GM23338 (cell line): ENCODE results near the gene DNAJA3. TPM values are rescaled to one million over a fixed set of nuclear protein-coding genes. Genes with fewer than 3 reads are reported as not detected.
A peak's percentile ranks its signal among the peaks of the same experiment; 100 is the strongest.

Experiments
- ATAC-seq: fragments of 200-7000 bp; cut with Tn5 transposase; 3 replicates; pipeline ENCODE4 v1.9.1; 2020
- DNase-seq: peaks from one replicate; pipeline ENCODE4 v3.0.0-alpha.2; 2015; ENCODE audit warnings: low spot score
- H2AFZ ChIP-seq: fragments of 200-600 bp; sonication (generic); 2 replicates; pipeline ENCODE4 v1.8.0; 2016; ENCODE audit warnings: antibody characterized with exemption, mild to moderate bottlenecking, moderate library complexity
- H3F3A ChIP-seq: fragments of 200-600 bp; sonication (generic); replicated peaks from 2 replicates; pipeline ENCODE4 v1.8.0; 2017; ENCODE audit warnings: antibody characterized with exemption, mixed run types, low read depth
- H3K27ac ChIP-seq: fragments of 200-600 bp; sonication (generic); 2 replicates; pipeline ENCODE4 v1.6.1; 2016; ENCODE audit warnings: low read depth
- H3K27me3 ChIP-seq: fragments of 200-600 bp; sonication (generic); 2 replicates; pipeline ENCODE4 v1.8.0; 2016; ENCODE audit warnings: mild to moderate bottlenecking, mixed run types, moderate library complexity; ENCODE audit not compliant: insufficient read depth
- H3K36me3 ChIP-seq: fragments of 200-600 bp; sonication (generic); 2 replicates; pipeline ENCODE4 v1.8.0; 2016; ENCODE audit warnings: mild to moderate bottlenecking; ENCODE audit not compliant: insufficient read depth
- H3K4me1 ChIP-seq: fragments of 200-600 bp; sonication (generic); 2 replicates; pipeline ENCODE4 v1.8.0; 2016; ENCODE audit warnings: mild to moderate bottlenecking, moderate library complexity; ENCODE audit not compliant: insufficient read depth
- H3K4me2 ChIP-seq: fragments of 200-600 bp; sonication (generic); 2 replicates; pipeline ENCODE4 v1.7.1; 2017; ENCODE audit warnings: mixed run types
- H3K4me3 ChIP-seq: fragments of 200-600 bp; sonication (generic); 2 replicates; pipeline ENCODE4 v1.6.1; 2016; ENCODE audit warnings: mixed run types
- H3K79me2 ChIP-seq: fragments of 200-600 bp; sonication (generic); replicated peaks from 2 replicates; pipeline ENCODE4 v1.8.0; 2017; ENCODE audit warnings: mild to moderate bottlenecking; ENCODE audit not compliant: insufficient read depth
- H3K9me2 ChIP-seq: fragments of 200-600 bp; sonication (generic); 2 replicates; pipeline ENCODE4 v1.8.0; 2017; ENCODE audit not compliant: insufficient read depth
- H4K20me1 ChIP-seq: fragments of 200-600 bp; sonication (generic); replicated peaks from 2 replicates; pipeline ENCODE4 v1.8.0; 2017; ENCODE audit warnings: mild to moderate bottlenecking; ENCODE audit not compliant: insufficient read depth
- H3K27ac Mint-ChIP-seq: 2 replicates; pipeline ENCODE4 v1.8.0; 2020; ENCODE audit warnings: inconsistent platforms, mild to moderate bottlenecking, moderate library complexity, mixed read lengths
- H3K27me3 Mint-ChIP-seq: 3 replicates; pipeline ENCODE4 v1.8.0; 2022; ENCODE audit warnings: low read depth, mild to moderate bottlenecking, moderate library complexity, mixed read lengths, inconsistent platforms; ENCODE audit not compliant: insufficient read depth, poor library complexity
- H3K36me3 Mint-ChIP-seq: 3 replicates; pipeline ENCODE4 v1.8.0; 2021; ENCODE audit warnings: low read depth, mild to moderate bottlenecking, inconsistent platforms, moderate library complexity, mixed read lengths
- H3K4me1 Mint-ChIP-seq: 3 replicates; pipeline ENCODE4 v1.8.0; 2020; ENCODE audit warnings: mild to moderate bottlenecking, inconsistent platforms, mixed read lengths
- H3K4me3 Mint-ChIP-seq: 3 replicates; pipeline ENCODE4 v1.8.0; 2021; ENCODE audit warnings: moderate library complexity, mild to moderate bottlenecking, inconsistent platforms, mixed read lengths
- H3K9me3 Mint-ChIP-seq: 3 replicates; pipeline ENCODE4 v1.8.0; 2020; ENCODE audit warnings: moderate library complexity, mild to moderate bottlenecking, inconsistent platforms, mixed read lengths
- CREB1 ChIP-seq: fragments of 250-450 bp; sonication (Bioruptor Pico); IDR thresholded peaks from 2 replicates; pipeline ENCODE4 v1.5.0; 2020; ENCODE audit warnings: low read depth, mild to moderate bottlenecking, moderate library complexity
- ETS1 ChIP-seq: IDR thresholded peaks from 2 replicates; pipeline ENCODE4 v1.6.1; 2016; ENCODE audit warnings: antibody characterized with exemption
- NANOG ChIP-seq: IDR thresholded peaks from 2 replicates; pipeline ENCODE4 v1.6.1; 2016; ENCODE audit warnings: antibody characterized with exemption, borderline replicate concordance
- REST ChIP-seq: IDR thresholded peaks from one replicate; pipeline ENCODE4 v1.6.1; 2018; ENCODE audit warnings: antibody characterized with exemption; ENCODE audit not compliant: unreplicated experiment
- STAT1 ChIP-seq: IDR thresholded peaks from one replicate; pipeline ENCODE4 v1.6.1; 2016; ENCODE audit warnings: antibody characterized with exemption; ENCODE audit not compliant: unreplicated experiment
- ZNF331 ChIP-seq: fragments of 250-450 bp; sonication (Bioruptor Pico); IDR thresholded peaks from 2 replicates; pipeline ENCODE4 v1.5.0; 2020; ENCODE audit warnings: low read depth, mild to moderate bottlenecking, moderate library complexity
- ZNF462 ChIP-seq: fragments of 250-450 bp; sonication (Bioruptor Pico); IDR thresholded peaks from 2 replicates; pipeline ENCODE4 v1.5.0; 2020; ENCODE audit warnings: mild to moderate bottlenecking, moderate library complexity
- polyA plus RNA-seq: library from polyadenylated mRNA; unstranded; fragments of >200 nt; fragmentation: Nextera tagmentation; extraction: Ambion mirVana; gene quantifications from 2 replicates; pipeline ENCODE4 v1.2.1, GENCODE V29; 2016
- total RNA-seq: library from RNA; depleted of rRNA; stranded (reverse); fragments of >200 nt; shearing (Covaris generic); gene quantifications from 2 replicates; pipeline ENCODE4 v1.2.3, GENCODE V29; 2014
- TF ChIP-seq, protein P1 (sequence below), 2 experiments: fragments of 200-600 bp in 1 of 2; sonication (generic) in 1 of 2; conservative IDR thresholded peaks; 2 replicates each; pipeline versions ENCODE4 v1.5.1 to v1.6.1; 2016 to 2017; ENCODE audit warnings: antibody characterized with exemption in 2 of 2, low read depth in 2 of 2, mild to moderate bottlenecking in 2 of 2, moderate library complexity in 1 of 2

DNAJA3 gene
- total and polyA plus RNA-seq, 2 experiments from 2014 or later: 56.3 to 75.5 TPM

DNA sequence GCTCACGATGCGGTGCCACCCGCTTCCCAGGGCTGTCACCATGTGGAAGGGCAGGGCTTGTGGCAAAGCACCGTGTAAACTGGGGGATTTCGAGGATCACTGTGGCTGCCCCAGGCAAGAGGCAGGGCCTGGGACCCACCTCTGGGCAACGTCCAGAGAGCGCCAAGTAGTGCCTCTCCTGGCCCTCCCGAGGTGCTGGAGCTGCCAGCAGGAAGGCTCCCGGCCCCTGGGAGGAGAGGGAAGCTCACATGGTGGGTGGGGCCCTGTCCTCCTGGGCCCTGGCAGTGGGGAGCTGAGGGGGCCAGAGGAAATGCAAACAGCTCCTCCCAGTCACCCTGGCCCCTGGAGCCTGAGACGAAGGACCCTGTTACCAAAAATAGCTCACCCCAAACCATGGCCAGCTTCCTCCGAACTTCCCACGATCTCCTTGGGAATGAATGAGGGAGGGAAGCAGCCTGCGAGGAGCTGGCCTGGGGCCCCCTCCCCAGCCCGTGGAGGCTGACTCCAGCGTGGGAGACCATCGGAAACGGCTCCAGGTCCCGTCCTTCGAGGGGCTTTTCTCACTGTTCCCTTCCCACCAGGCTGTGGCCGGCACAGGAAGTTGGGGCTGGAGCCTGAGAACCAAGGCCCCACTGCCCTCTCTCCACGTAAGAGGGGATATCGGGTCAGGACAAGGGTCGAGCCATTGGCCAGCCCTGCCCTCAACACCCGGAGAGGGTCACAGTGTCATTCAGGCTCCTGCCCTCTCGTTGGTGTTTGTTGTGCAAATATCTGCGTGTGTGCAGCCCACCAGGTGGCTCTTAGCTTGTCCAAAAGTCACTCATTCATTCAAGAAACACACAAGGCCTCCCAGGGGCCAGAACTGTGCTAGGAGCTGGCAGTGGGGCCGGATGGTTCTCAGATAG is 36.4 kb upstream of the DNAJA3 start:
- Histone ChIP-seq H3F3A (peaks cover 34% of the 10 kb centered on the region), H3K4me2 (peak overlapping the region; percentile 48), H2AFZ (no peak overlapping the region), H3K4me3 (no peak overlapping the region), H3K79me2 (no peaks in the 10 kb centered on the region), H3K9me2 (no peaks in the 10 kb centered on the region), H3K4me1 (peaks cover 43% of the 10 kb centered on the region), H3K27ac (peak overlapping the region; percentile 78), H3K27me3 (no peaks in the 10 kb centered on the region), H3K36me3 (no peaks in the 10 kb centered on the region), H4K20me1 (no peaks in the 10 kb centered on the region)
- ATAC-seq: no peak
- DNase-seq: peak; percentile 25
- Mint-ChIP-seq H3K27ac (peak overlapping the region; percentile 78), H3K9me3 (no peaks in the 10 kb centered on the region), H3K4me3 (no peak overlapping the region; the same call in 2 of the 3 replicates), H3K27me3 (peaks cover 19% of the 10 kb centered on the region), H3K36me3 (no peaks in the 10 kb centered on the region; the same call in 2 of the 3 replicates), H3K4me1 (peaks cover 43% of the 10 kb centered on the region)
- TF ChIP-seq, protein P1, sequence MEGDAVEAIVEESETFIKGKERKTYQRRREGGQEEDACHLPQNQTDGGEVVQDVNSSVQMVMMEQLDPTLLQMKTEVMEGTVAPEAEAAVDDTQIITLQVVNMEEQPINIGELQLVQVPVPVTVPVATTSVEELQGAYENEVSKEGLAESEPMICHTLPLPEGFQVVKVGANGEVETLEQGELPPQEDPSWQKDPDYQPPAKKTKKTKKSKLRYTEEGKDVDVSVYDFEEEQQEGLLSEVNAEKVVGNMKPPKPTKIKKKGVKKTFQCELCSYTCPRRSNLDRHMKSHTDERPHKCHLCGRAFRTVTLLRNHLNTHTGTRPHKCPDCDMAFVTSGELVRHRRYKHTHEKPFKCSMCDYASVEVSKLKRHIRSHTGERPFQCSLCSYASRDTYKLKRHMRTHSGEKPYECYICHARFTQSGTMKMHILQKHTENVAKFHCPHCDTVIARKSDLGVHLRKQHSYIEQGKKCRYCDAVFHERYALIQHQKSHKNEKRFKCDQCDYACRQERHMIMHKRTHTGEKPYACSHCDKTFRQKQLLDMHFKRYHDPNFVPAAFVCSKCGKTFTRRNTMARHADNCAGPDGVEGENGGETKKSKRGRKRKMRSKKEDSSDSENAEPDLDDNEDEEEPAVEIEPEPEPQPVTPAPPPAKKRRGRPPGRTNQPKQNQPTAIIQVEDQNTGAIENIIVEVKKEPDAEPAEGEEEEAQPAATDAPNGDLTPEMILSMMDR (conservative IDR thresholded peaks at IDR 0.05; ENCODE audit: low read depth in 2 of 2): 0 out of 4 replicates have a peak, but pooled peaks of 1 of the 2 experiments have one; percentile 1
- TF ChIP-seq CREB1 (no peak), ZNF462 (no peak), NANOG (no peak), ZNF331 (CRISPR knock-in tag) (no peak), REST (no peak), STAT1 (no peak), ETS1 (no peak)
